B cell (primary cell): Measurements from ENCODE around the gene ULK4. TPM values are rescaled to one million over a fixed set of nuclear protein-coding genes. Genes with fewer than 3 reads are reported as not detected.

Experiments used
- ATAC-seq: fragments of 200-7000 bp; cut with Tn5 transposase; one replicate; pipeline ENCODE4 v1.10.0; 2021; ENCODE audit warnings: low read depth, mild to moderate bottlenecking, moderate number of reproducible peaks, moderate library complexity
- CTCF ChIA-PET: fragments of 350-600 bp; sonication (Branson Sonifier 250); formaldehyde crosslinking; loops from one replicate; lab custom pipeline; 2021; ENCODE audit warnings: antibody characterized with exemption, inconsistent platforms; lab: Charles Lee
- POLR2A ChIA-PET: fragments of 350-600 bp; sonication (Branson Sonifier 250); formaldehyde crosslinking; loops from one replicate; lab custom pipeline; 2021; ENCODE audit warnings: antibody characterized with exemption; lab: Charles Lee
- DNase-seq: peaks from one replicate; pipeline ENCODE4 v3.0.0; 2013
- H2AFZ ChIP-seq: 2 replicates; pipeline ENCODE4 v1.6.1; 2012; ENCODE audit warnings: mild to moderate bottlenecking, low read depth, low read length; ENCODE audit not compliant: insufficient read depth, poor library complexity, severe bottlenecking
- H3K27ac ChIP-seq, 2 donors: 1 replicate in 1 of 2; 2 replicates in 1 of 2; pipeline ENCODE4 v1.5.1; 2012 to 2013; ENCODE audit warnings: low read length in 2 of 2, mild to moderate bottlenecking in 2 of 2, moderate library complexity in 1 of 2
- H3K27me3 ChIP-seq, 4 experiments: fragments of 200-600 bp in 1 of 4; sonication (generic) in 1 of 4; replicated peaks in 1 of 4; 1 replicate in 2 of 4; 2 replicates in 2 of 4; pipeline versions ENCODE4 v1.6.1 to v1.7.0; 2013 to 2016; ENCODE audit warnings: low read length in 3 of 4, mild to moderate bottlenecking in 2 of 4, mixed read lengths in 1 of 4, moderate library complexity in 1 of 4; ENCODE audit not compliant: insufficient read depth in 4 of 4, control insufficient read depth in 3 of 4; ENCODE audit errors: control extremely low read depth in 1 of 4
- H3K36me3 ChIP-seq, 2 experiments: replicated peaks in 1 of 2; 1 replicate in 1 of 2; 2 replicates in 1 of 2; pipeline versions ENCODE4 v1.6.1 to v1.7.1; 2013; ENCODE audit warnings: low read length in 1 of 2; ENCODE audit not compliant: insufficient read depth in 2 of 2, control insufficient read depth in 1 of 2; ENCODE audit errors: control extremely low read depth in 1 of 2, extremely low read depth in 1 of 2
- H3K4me1 ChIP-seq, 2 donors: fragments of 200-600 bp in 1 of 2; sonication (generic) in 1 of 2; 1 replicate in 1 of 2; 2 replicates in 1 of 2; pipeline versions ENCODE4 v1.5.1 to v1.6.1; 2013 to 2017; ENCODE audit warnings: low read length in 2 of 2; ENCODE audit not compliant: control insufficient read depth in 2 of 2, insufficient read depth in 2 of 2
- H3K4me2 ChIP-seq: replicated peaks from 2 replicates; pipeline ENCODE3; 2012; ENCODE audit warnings: mild to moderate bottlenecking, low read depth, low read length; ENCODE audit not compliant: poor library complexity, severe bottlenecking
- H3K4me3 ChIP-seq, 5 experiments: fragments of 200-600 bp in 1 of 5; sonication (generic) in 1 of 5; 1 replicate in 3 of 5; 2 replicates in 2 of 5; pipeline versions ENCODE4 v1.5.1 to v1.7.0; 2011 to 2016; ENCODE audit warnings: low read length in 4 of 5, mild to moderate bottlenecking in 4 of 5, low read depth in 2 of 5, control low read depth in 1 of 5, moderate library complexity in 1 of 5; ENCODE audit not compliant: insufficient read depth in 1 of 5; ENCODE audit errors: control extremely low read depth in 1 of 5, extremely low read depth in 1 of 5
- H3K79me2 ChIP-seq: fragments of 200-600 bp; sonication (generic); one replicate; pipeline ENCODE4 v1.6.0; 2016; ENCODE audit warnings: low read length; ENCODE audit not compliant: control insufficient read depth, insufficient read depth
- H3K9ac ChIP-seq: fragments of 200-600 bp; sonication (generic); 2 replicates; pipeline ENCODE4 v1.6.1; 2017; ENCODE audit warnings: mild to moderate bottlenecking, low read length, moderate library complexity
- H3K9me3 ChIP-seq, 3 donors: one replicate each; pipeline versions ENCODE4 v1.6.1 to v1.7.1; 2013; ENCODE audit warnings: low read length in 2 of 3; ENCODE audit not compliant: control insufficient read depth in 2 of 3, insufficient read depth in 1 of 3; ENCODE audit errors: control extremely low read depth in 1 of 3
- H4K20me1 ChIP-seq: 2 replicates; pipeline ENCODE4 v1.6.0; 2012; ENCODE audit warnings: mild to moderate bottlenecking, low read length; ENCODE audit not compliant: insufficient read depth, control insufficient read depth, poor library complexity, severe bottlenecking
- H3K27ac Mint-ChIP-seq: one replicate; pipeline ENCODE4 v1.8.0; 2021; ENCODE audit warnings: mixed read lengths
- H3K27me3 Mint-ChIP-seq: one replicate; pipeline ENCODE4 v1.8.0; 2021; ENCODE audit warnings: mixed read lengths
- H3K4me1 Mint-ChIP-seq: one replicate; pipeline ENCODE4 v1.8.0; 2021; ENCODE audit warnings: mixed read lengths
- H3K4me3 Mint-ChIP-seq: one replicate; pipeline ENCODE4 v1.8.0; 2021; ENCODE audit warnings: mixed read lengths
- H3K9me3 Mint-ChIP-seq: one replicate; pipeline ENCODE4 v1.8.0; 2022; ENCODE audit warnings: mixed read lengths; ENCODE audit not compliant: insufficient read depth
- EZH2 ChIP-seq: IDR thresholded peaks from 2 replicates; pipeline ENCODE4 v1.6.1; 2012; ENCODE audit warnings: borderline replicate concordance, low read depth, mild to moderate bottlenecking, moderate library complexity, low read length; ENCODE audit not compliant: insufficient read depth, poor library complexity, severe bottlenecking
- WGBS: methylation state at CpG from one replicate; pipeline ENCODE4 v1.1.5; 2013; ENCODE audit warnings: missing lambda C conversion rate; ENCODE audit not compliant: insufficient coverage; 5-methylcytosine and 5-hydroxymethylcytosine counted together
- intact Hi-C: fragments of 100-400 bp; cut with micrococcal nuclease; formaldehyde crosslinking; loops from one replicate; pipeline ENCODE4 v1.10.0; 2022
- polyA plus RNA-seq: library from polyadenylated mRNA; depleted of rRNA; stranded (reverse); fragments of >200 nt; gene quantifications from 2 replicates; pipeline ENCODE4 v1.2.3, GENCODE V29; 2012
- total RNA-seq, 2 donors: library from RNA; stranded (reverse); fragments of 120-200 nt in 1 of 2; gene quantifications; 1 replicate in 1 of 2; 2 replicates in 1 of 2; pipeline versions ENCODE4 v1.2.3 to v1.2.4, GENCODE V29; 2013 to 2022
- TF ChIP-seq, protein P1 (sequence below): fragments of 200-600 bp; IDR thresholded peaks from one replicate; pipeline ENCODE4 v1.8.0; 2022; ENCODE audit warnings: antibody characterized with exemption, mild to moderate bottlenecking

The ULK4 gene
- total and polyA plus RNA-seq, 2 donors (not counting 1 experiment from before 2014, with no cell fraction given) = 5.2 to 33.7 TPM

DNA sequence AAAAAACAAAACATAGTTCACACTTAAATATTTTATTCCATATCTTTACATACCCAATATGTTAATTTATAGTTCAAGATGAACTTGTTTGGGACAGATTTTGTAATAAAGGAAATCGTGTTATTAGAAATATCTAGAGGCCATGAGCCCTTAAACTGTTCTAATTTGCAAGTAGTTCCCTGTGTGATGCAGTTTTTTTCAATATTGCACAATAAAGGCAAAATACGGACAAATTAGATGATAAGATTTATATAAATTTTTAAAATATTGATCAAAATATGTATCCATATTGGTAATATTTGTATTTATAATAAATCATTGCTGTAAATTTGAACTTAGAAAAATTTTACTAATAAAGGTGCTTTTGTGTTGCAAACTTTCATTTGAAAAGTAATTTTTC is 738.8 kb downstream of the ULK4 start:
- POLR2A ChIA-PET = no interaction called here
- H3K4me3 Mint-ChIP-seq = no peak overlapping the region
- Histone ChIP-seq H3K27me3 (no peaks in the 10 kb centered on the region), H3K4me1 (peaks cover 0 to 11% of the 10 kb centered on the region in 2 donors), H3K9me3 (no peaks in the 10 kb centered on the region), H2AFZ (no peak overlapping the region), H3K79me2 (peaks cover 86% of the 10 kb centered on the region), H3K27ac (no peak overlapping the region), H3K4me3 (no peak overlapping the region), H4K20me1 (peaks cover 79% of the 10 kb centered on the region), H3K4me2 (no peak overlapping the region), H3K36me3 (peaks cover 17 to 43% of the 10 kb centered on the region in 2 experiments), H3K9ac (no peak overlapping the region)
- no peaks in the 10 kb centered on the region for H3K9me3 Mint-ChIP-seq
- intact Hi-C loops = loop anchor here (5.0 kb wide), 1 partner anchor 641 kb away; no protein-coding TSS in a partner anchor
- peaks cover 52% of the 10 kb centered on the region for H3K4me1 Mint-ChIP-seq
- TF ChIP-seq, protein P1, sequence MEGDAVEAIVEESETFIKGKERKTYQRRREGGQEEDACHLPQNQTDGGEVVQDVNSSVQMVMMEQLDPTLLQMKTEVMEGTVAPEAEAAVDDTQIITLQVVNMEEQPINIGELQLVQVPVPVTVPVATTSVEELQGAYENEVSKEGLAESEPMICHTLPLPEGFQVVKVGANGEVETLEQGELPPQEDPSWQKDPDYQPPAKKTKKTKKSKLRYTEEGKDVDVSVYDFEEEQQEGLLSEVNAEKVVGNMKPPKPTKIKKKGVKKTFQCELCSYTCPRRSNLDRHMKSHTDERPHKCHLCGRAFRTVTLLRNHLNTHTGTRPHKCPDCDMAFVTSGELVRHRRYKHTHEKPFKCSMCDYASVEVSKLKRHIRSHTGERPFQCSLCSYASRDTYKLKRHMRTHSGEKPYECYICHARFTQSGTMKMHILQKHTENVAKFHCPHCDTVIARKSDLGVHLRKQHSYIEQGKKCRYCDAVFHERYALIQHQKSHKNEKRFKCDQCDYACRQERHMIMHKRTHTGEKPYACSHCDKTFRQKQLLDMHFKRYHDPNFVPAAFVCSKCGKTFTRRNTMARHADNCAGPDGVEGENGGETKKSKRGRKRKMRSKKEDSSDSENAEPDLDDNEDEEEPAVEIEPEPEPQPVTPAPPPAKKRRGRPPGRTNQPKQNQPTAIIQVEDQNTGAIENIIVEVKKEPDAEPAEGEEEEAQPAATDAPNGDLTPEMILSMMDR = no peak
- TF ChIP-seq EZH2 = no peak
- CTCF ChIA-PET = no interaction called here
- no CpG with 5 or more reads among the region's 2 CpGs for WGBS
- no peak overlapping the region for H3K27ac Mint-ChIP-seq
- DNase-seq (no peak), ATAC-seq (no peak)
- H3K27me3 Mint-ChIP-seq = no peaks in the 10 kb centered on the region

GRCh38 chr3:41222501-41222900 is 739.4 kb downstream of the ULK4 start:
- Histone ChIP-seq H3K9ac (no peak overlapping the region), H2AFZ (no peak overlapping the region), H3K27me3 (no peaks in the 10 kb centered on the region), H3K4me3 (no peak overlapping the region), H3K79me2 (peaks cover 90% of the 10 kb centered on the region), H3K4me1 (peaks cover 0 to 15% of the 10 kb centered on the region in 2 donors), H3K27ac (no peak overlapping the region), H4K20me1 (peaks cover 75% of the 10 kb centered on the region), H3K9me3 (no peaks in the 10 kb centered on the region), H3K36me3 (peaks cover 17 to 37% of the 10 kb centered on the region in 2 experiments), H3K4me2 (no peak overlapping the region)
- H3K27me3 Mint-ChIP-seq = no peaks in the 10 kb centered on the region
- TF ChIP-seq, protein P1 = no peak
- TF ChIP-seq EZH2 = no peak
- no peak overlapping the region for H3K4me3 Mint-ChIP-seq
- CTCF ChIA-PET = no interaction called here
- no peak overlapping the region for H3K27ac Mint-ChIP-seq
- H3K9me3 Mint-ChIP-seq = no peaks in the 10 kb centered on the region
- H3K4me1 Mint-ChIP-seq = peaks cover 50% of the 10 kb centered on the region
- POLR2A ChIA-PET = interaction anchor here (0.6 kb wide), 2 partner anchors 20 to 23 kb away, joined by 4 to 6 read pairs; no protein-coding TSS in a partner anchor
- intact Hi-C loops = loop anchor here (5.0 kb wide), 1 partner anchor 640 kb away; no protein-coding TSS in a partner anchor
- DNase-seq (no peak), ATAC-seq (no peak)
- no CpG with 5 or more reads among the region's 3 CpGs for WGBS
